ENCODE measurements around the gene SLC6A3. TPM values are rescaled to one million over a fixed set of nuclear protein-coding genes. Genes with fewer than 3 reads are reported as not detected.

SLC6A3 gene
- total and polyA plus RNA-seq, 2 donors (not counting 3 experiments of a cell fraction or from before 2014, with no cell fraction given) = not detected

- TF ChIP-seq GATA2 (IDR thresholded peaks at IDR 0.05; ENCODE audit: insufficient read depth, insufficient read length, low read depth, low read length) = no peak
- TF ChIP-seq JUN (IDR thresholded peaks at IDR 0.05; ENCODE audit: borderline replicate concordance, insufficient read depth, insufficient read length, low read depth) = no peak
- TF ChIP-seq FOS (IDR thresholded peaks at IDR 0.05; ENCODE audit: borderline replicate concordance, insufficient read depth, low read length) = no peak
- TF ChIP-seq EZH2 (IDR thresholded peaks at IDR 0.05; ENCODE audit: borderline replicate concordance, low read depth, low read length, severe bottlenecking) = no peak
- TF ChIP-seq MYC (IDR thresholded peaks at IDR 0.05; ENCODE audit: low read depth, low read length) = no peak
- no peak for TF ChIP-seq CTCF (IDR thresholded peaks at IDR 0.05; ENCODE audit: extremely low read depth in 1 of 2, insufficient read depth in 1 of 2, low read depth in 1 of 2, low read length in 2 of 2)
- no peak for TF ChIP-seq POLR2AphosphoS5 (IDR thresholded peaks at IDR 0.05; ENCODE audit: insufficient read depth, low read depth, low read length)
- TF ChIP-seq MAX (IDR thresholded peaks at IDR 0.05; ENCODE audit: insufficient read depth, insufficient read length) = no peak
- TF ChIP-seq POLR2A (IDR thresholded peaks at IDR 0.05; ENCODE audit: low read depth, low read length) = no peak
- Histone ChIP-seq H3K27ac (ENCODE audit: insufficient read depth, low read depth, low read length) (no peak overlapping the region), H2AFZ (ENCODE audit: low read depth, low read length) (no peak overlapping the region), H3K79me2 (ENCODE audit: control insufficient read depth, insufficient read depth, low read length) (no peaks in the 10 kb centered on the region), H3K9ac (replicated peaks; ENCODE audit: extremely low read depth, insufficient read depth, low read length) (no peak overlapping the region), H3K4me3 (replicated peaks in 1 of 3; ENCODE audit: insufficient read depth in 1 of 3, low read depth in 1 of 3, low read length in 3 of 3) (no peak overlapping the region), H3K9me1 (replicated peaks; ENCODE audit: control insufficient read depth, extremely low read depth, insufficient read depth, low read length) (no peaks in the 10 kb centered on the region), H4K20me1 (replicated peaks; ENCODE audit: control insufficient read depth, extremely low read depth, insufficient read depth, low read length) (no peaks in the 10 kb centered on the region), H3K9me3 (replicated peaks; ENCODE audit: control insufficient read depth, insufficient read depth, low read length) (no peaks in the 10 kb centered on the region), H3K36me3 (ENCODE audit: control insufficient read depth in 2 of 2, extremely low read depth in 1 of 2, insufficient read depth in 2 of 2, low read length in 2 of 2) (no peaks in the 10 kb centered on the region), H3K4me1 (ENCODE audit: control insufficient read depth, extremely low read depth, insufficient read depth, low read length) (no peaks in the 10 kb centered on the region), H3K4me2 (ENCODE audit: insufficient read depth, low read length) (no peak overlapping the region), H3K27me3 (ENCODE audit: control insufficient read depth in 2 of 2, insufficient read depth in 2 of 2, low read length in 2 of 2) (no peaks in the 10 kb centered on the region)
- dilution Hi-C loops (cut with MboI; ENCODE audit: extremely low pct_ligation_motif_present, low sequenced_read_pairs) = no loop called here
- DNase-seq (ENCODE audit: low read depth, low spot score) (no peak), FAIRE-seq (no peak)
- BruUV-seq (replicated peaks) = no TSS peak
- intact Hi-C loops (cut with micrococcal nuclease) = no loop called here
- ChIA-PET CTCF (interaction anchor here (1.0 kb wide), 1 partner anchor 30 kb away, joined by 3 read pairs; no protein-coding TSS in a partner anchor), POLR2A (no interaction called here)
Measured at GRCh38 chr5:1410156-1411014, 34.9 kb downstream of the SLC6A3 start.
